K562 (cell line): ENCODE results near the gene HOXD13. TPM values are rescaled to one million over a fixed set of nuclear protein-coding genes. Genes with fewer than 3 reads are reported as not detected.

ENCODE experiments used
- ATAC-seq: fragments of 200-7000 bp; cut with Tn5 transposase; 3 replicates; pipeline ENCODE4 v1.9.1; 2020; ENCODE audit warnings: moderate library complexity
- BruUV-seq: library from RNA; stranded (reverse); fragments of 400-500 nt; replicated peaks from 2 replicates; lab custom pipeline; 2021; lab: Mats Ljungman, UMichigan
- CTCF ChIA-PET: fragments of 300-600 bp; formaldehyde crosslinking; extraction: SDS; loops from one replicate; lab custom pipeline; 2021; ENCODE audit warnings: low intra/inter-chr PET ratio; lab: Yijun Ruan, JAX
- POLR2A ChIA-PET: fragments of 300-600, 350-650 bp; sonication (Branson Sonifier 250); formaldehyde crosslinking; extraction: SDS; loops from one replicate; lab custom pipeline; 2021; ENCODE audit warnings: antibody characterized with exemption, inconsistent platforms; lab: Yijun Ruan, JAX
- DNase-seq, 4 experiments: peaks; one replicate each; pipeline versions ENCODE4 v3.0.0 to v3.0.0-alpha.2; 2011 to 2018; ENCODE audit warnings: low spot score in 3 of 4, mixed read lengths in 3 of 4; ENCODE audit errors: extremely low read depth in 1 of 4
- FAIRE-seq: peaks from 2 replicates; lab custom pipeline; 2011; peaks lifted over from hg19 to GRCh38; lab: Jason Lieb, UNC
- H2AFZ ChIP-seq: 2 replicates; pipeline ENCODE4 v1.6.0; 2011; ENCODE audit warnings: low read depth, low read length, control low read depth, inconsistent platforms
- H3K27ac ChIP-seq: fragments of 200-600 bp; 3 replicates; pipeline ENCODE4 v1.8.0; 2011; ENCODE audit warnings: low read depth, mild to moderate bottlenecking, control low read depth, inconsistent platforms, low read length, moderate library complexity, mixed read lengths; ENCODE audit errors: extremely low read depth
- H3K27me3 ChIP-seq, 2 experiments: fragments of 300-600 bp in 1 of 2; 2 replicates in 1 of 2; 3 replicates in 1 of 2; pipeline versions ENCODE4 v1.6.0 to v1.8.0; 2011; ENCODE audit warnings: inconsistent platforms in 2 of 2, low read length in 2 of 2, mild to moderate bottlenecking in 1 of 2, mixed read lengths in 1 of 2, moderate library complexity in 1 of 2; ENCODE audit not compliant: control insufficient read depth in 2 of 2, insufficient read depth in 2 of 2
- H3K36me3 ChIP-seq: fragments of 300-600 bp; 3 replicates; pipeline ENCODE4 v1.8.0; 2011; ENCODE audit warnings: mild to moderate bottlenecking, low read length, inconsistent platforms; ENCODE audit not compliant: control insufficient read depth, insufficient read depth
- H3K4me1 ChIP-seq, 2 experiments: fragments of 200-600 bp in 1 of 2; replicated peaks in 1 of 2; 2 replicates in 1 of 2; 3 replicates in 1 of 2; pipeline versions ENCODE4 v1.5.1 to v1.8.0; 2011; ENCODE audit warnings: inconsistent platforms in 2 of 2, low read length in 2 of 2, mild to moderate bottlenecking in 1 of 2, mixed read lengths in 1 of 2, moderate library complexity in 1 of 2; ENCODE audit not compliant: control insufficient read depth in 2 of 2, insufficient read depth in 2 of 2
- H3K4me2 ChIP-seq: 2 replicates; pipeline ENCODE4 v1.6.1; 2011; ENCODE audit warnings: low read length, control low read depth, inconsistent platforms, mixed read lengths; ENCODE audit not compliant: insufficient read depth
- H3K4me3 ChIP-seq: fragments of 200-600 bp; sonication (generic), shearing (Covaris generic); 2 replicates; pipeline ENCODE4 v1.5.1; 2016; ENCODE audit warnings: control low read depth, inconsistent platforms
- H3K79me2 ChIP-seq: fragments of 200-600 bp; 3 replicates; pipeline ENCODE4 v1.8.0; 2011; ENCODE audit warnings: low read length, inconsistent platforms; ENCODE audit not compliant: control insufficient read depth, insufficient read depth
- H3K9ac ChIP-seq, 2 experiments: 2 replicates each; pipeline versions ENCODE4 v1.6.0 to v1.6.1; 2011; ENCODE audit warnings: low read depth in 2 of 2, low read length in 2 of 2, control low read depth in 1 of 2, inconsistent platforms in 1 of 2, mild to moderate bottlenecking in 1 of 2, mixed read lengths in 1 of 2; ENCODE audit not compliant: insufficient read depth in 1 of 2
- H3K9me1 ChIP-seq: one replicate; pipeline ENCODE4 v1.6.0; 2011; ENCODE audit warnings: inconsistent platforms, mild to moderate bottlenecking, low read length, moderate library complexity; ENCODE audit not compliant: control insufficient read depth, insufficient read depth
- H3K9me3 ChIP-seq: replicated peaks from 2 replicates; pipeline ENCODE4 v1.5.1; 2011; ENCODE audit warnings: low read depth, low read length, inconsistent platforms; ENCODE audit not compliant: control insufficient read depth, insufficient read depth
- H4K20me1 ChIP-seq: replicated peaks from 2 replicates; pipeline ENCODE4 v1.6.1; 2011; ENCODE audit warnings: low read length, inconsistent platforms, mixed read lengths; ENCODE audit not compliant: control insufficient read depth, insufficient read depth
- CBFB ChIP-seq: sonication (generic); formaldehyde crosslinking; IDR thresholded peaks from 2 replicates; pipeline ENCODE4 v1.4.0; 2020; ENCODE audit warnings: mild to moderate bottlenecking, missing genetic modification reagents
- CCNT2 ChIP-seq: IDR thresholded peaks from 2 replicates; pipeline ENCODE4 v1.6.1; 2011; ENCODE audit warnings: borderline replicate concordance, low read depth, mild to moderate bottlenecking, moderate library complexity, mixed read lengths, low read length; ENCODE audit not compliant: insufficient read length; ENCODE audit errors: extremely low read depth
- DMBX1 ChIP-seq: fragments of 250-450 bp; sonication (Bioruptor Pico); IDR thresholded peaks from 2 replicates; pipeline ENCODE4 v1.8.0; 2022; ENCODE audit warnings: inconsistent platforms, mild to moderate bottlenecking, moderate library complexity, borderline replicate concordance
- HEY1 ChIP-seq: fragments of 250-450 bp; sonication (Bioruptor Pico); IDR thresholded peaks from 2 replicates; pipeline ENCODE4 v1.5.0; 2020; ENCODE audit warnings: mild to moderate bottlenecking, moderate library complexity, borderline replicate concordance
- NR3C1 ChIP-seq: sonication (generic); formaldehyde crosslinking; IDR thresholded peaks from 2 replicates; pipeline ENCODE4 v1.8.1; 2022; ENCODE audit warnings: missing genetic modification reagents
- PML ChIP-seq: IDR thresholded peaks from 2 replicates; pipeline ENCODE4 v1.6.1; 2012; ENCODE audit warnings: low read length, inconsistent platforms
- RBM22 ChIP-seq: fragments of 200-400 bp; formaldehyde crosslinking; IDR thresholded peaks from 2 replicates; pipeline ENCODE4 v1.6.1; 2018; ENCODE audit warnings: low read length, low read depth; ENCODE audit not compliant: poor library complexity, severe bottlenecking
- RFX5 ChIP-seq: IDR thresholded peaks from 2 replicates; pipeline ENCODE4 v1.6.1; 2011; ENCODE audit warnings: low read depth, mild to moderate bottlenecking, improper control_type of control experiment, low read length
- ZNF41 ChIP-seq: fragments of 250-450 bp; sonication (Bioruptor Pico); conservative IDR thresholded peaks from 2 replicates; pipeline ENCODE4 v1.4.0; 2020; ENCODE audit warnings: mild to moderate bottlenecking
- WGBS: fragments of 100-300 bp; shearing (Covaris generic); methylation state at CpG from one replicate; pipeline ENCODE4 v1.1.6; 2016; ENCODE audit warnings: low coverage, mixed read lengths; ENCODE audit not compliant: insufficient coverage; ENCODE audit errors: missing lambda C conversion rate; 5-methylcytosine and 5-hydroxymethylcytosine counted together
- in situ Hi-C: fragments of 300-500 bp; cut with MboI; formaldehyde crosslinking; loops from 4 replicates; pipeline ENCODE4 v1.15.0; 2018; ENCODE audit warnings: inconsistent platforms, mixed read lengths
- intact Hi-C: fragments of 100-400 bp; cut with micrococcal nuclease; formaldehyde crosslinking; loops from 2 replicates; pipeline ENCODE4 v1.14.2; 2022
- polyA plus RNA-seq, 8 experiments: library from polyadenylated mRNA; depleted of rRNA in 4 of 8; stranded (reverse) in 5 of 8; unstranded in 3 of 8; fragments of >200 nt; fragmentation: Nextera tagmentation in 2 of 8; fragmentation: Illumina TruSeq in 1 of 8; extraction: Ambion mirVana in 2 of 8; extraction: Trizol in 1 of 8; gene quantifications; 2 replicates each; pipeline versions ENCODE4 v1.2.1 to v1.2.3, GENCODE V29; 2011 to 2014; ENCODE audit warnings: inconsistent platforms in 1 of 8, missing spikeins in 1 of 8
- total RNA-seq, 7 experiments: library from RNA; depleted of rRNA in 6 of 7; stranded (reverse); fragments of >200 nt in 6 of 7; fragmentation: Illumina TruSeq in 2 of 7; extraction: Trizol in 2 of 7; gene quantifications; 2 replicates each; pipeline versions ENCODE4 v1.2.1 to v1.2.3, GENCODE V29; 2011 to 2021; ENCODE audit warnings: low replicate concordance in 1 of 7
- TF ChIP-seq, protein P1 (sequence below): sonication (generic); formaldehyde crosslinking; IDR thresholded peaks from 2 replicates; pipeline ENCODE4 v1.8.1; 2023; ENCODE audit warnings: mild to moderate bottlenecking, missing genetic modification reagents
- TF ChIP-seq, protein P2 (sequence below): fragments of 450-650 bp; IDR thresholded peaks from 2 replicates; pipeline ENCODE4 v1.7.1; 2018; ENCODE audit warnings: mild to moderate bottlenecking, low read depth; ENCODE audit not compliant: partially characterized antibody
- TF ChIP-seq, protein P3 (sequence below): fragments of 450-650 bp; IDR thresholded peaks from 2 replicates; pipeline ENCODE4 v1.6.1; 2018; ENCODE audit not compliant: partially characterized antibody

Gene HOXD13
- total and polyA plus RNA-seq, 9 of the 15 experiments (the other 6 are each of a cell fraction or from before 2014, with no cell fraction given) = 0.03 to 0.04 TPM; not detected in 7

- BruUV-seq = no TSS peak
- no peaks in the 10 kb centered on the region for H3K9me1 ChIP-seq
- POLR2A ChIA-PET = interaction anchor here (0.7 to 1.0 kb wide), 2 partner anchors 73 to 1393 kb away, joined by 3 read pairs; partner anchors contain the start of gene LNPK
- TF ChIP-seq, protein P1, sequence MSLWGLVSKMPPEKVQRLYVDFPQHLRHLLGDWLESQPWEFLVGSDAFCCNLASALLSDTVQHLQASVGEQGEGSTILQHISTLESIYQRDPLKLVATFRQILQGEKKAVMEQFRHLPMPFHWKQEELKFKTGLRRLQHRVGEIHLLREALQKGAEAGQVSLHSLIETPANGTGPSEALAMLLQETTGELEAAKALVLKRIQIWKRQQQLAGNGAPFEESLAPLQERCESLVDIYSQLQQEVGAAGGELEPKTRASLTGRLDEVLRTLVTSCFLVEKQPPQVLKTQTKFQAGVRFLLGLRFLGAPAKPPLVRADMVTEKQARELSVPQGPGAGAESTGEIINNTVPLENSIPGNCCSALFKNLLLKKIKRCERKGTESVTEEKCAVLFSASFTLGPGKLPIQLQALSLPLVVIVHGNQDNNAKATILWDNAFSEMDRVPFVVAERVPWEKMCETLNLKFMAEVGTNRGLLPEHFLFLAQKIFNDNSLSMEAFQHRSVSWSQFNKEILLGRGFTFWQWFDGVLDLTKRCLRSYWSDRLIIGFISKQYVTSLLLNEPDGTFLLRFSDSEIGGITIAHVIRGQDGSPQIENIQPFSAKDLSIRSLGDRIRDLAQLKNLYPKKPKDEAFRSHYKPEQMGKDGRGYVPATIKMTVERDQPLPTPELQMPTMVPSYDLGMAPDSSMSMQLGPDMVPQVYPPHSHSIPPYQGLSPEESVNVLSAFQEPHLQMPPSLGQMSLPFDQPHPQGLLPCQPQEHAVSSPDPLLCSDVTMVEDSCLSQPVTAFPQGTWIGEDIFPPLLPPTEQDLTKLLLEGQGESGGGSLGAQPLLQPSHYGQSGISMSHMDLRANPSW (CRISPR knock-in tag) = no peak
- no peak for TF ChIP-seq CBFB (CRISPR knock-in tag)
- no peak for TF ChIP-seq DMBX1 (CRISPR knock-in tag)
- TF ChIP-seq, protein P2, sequence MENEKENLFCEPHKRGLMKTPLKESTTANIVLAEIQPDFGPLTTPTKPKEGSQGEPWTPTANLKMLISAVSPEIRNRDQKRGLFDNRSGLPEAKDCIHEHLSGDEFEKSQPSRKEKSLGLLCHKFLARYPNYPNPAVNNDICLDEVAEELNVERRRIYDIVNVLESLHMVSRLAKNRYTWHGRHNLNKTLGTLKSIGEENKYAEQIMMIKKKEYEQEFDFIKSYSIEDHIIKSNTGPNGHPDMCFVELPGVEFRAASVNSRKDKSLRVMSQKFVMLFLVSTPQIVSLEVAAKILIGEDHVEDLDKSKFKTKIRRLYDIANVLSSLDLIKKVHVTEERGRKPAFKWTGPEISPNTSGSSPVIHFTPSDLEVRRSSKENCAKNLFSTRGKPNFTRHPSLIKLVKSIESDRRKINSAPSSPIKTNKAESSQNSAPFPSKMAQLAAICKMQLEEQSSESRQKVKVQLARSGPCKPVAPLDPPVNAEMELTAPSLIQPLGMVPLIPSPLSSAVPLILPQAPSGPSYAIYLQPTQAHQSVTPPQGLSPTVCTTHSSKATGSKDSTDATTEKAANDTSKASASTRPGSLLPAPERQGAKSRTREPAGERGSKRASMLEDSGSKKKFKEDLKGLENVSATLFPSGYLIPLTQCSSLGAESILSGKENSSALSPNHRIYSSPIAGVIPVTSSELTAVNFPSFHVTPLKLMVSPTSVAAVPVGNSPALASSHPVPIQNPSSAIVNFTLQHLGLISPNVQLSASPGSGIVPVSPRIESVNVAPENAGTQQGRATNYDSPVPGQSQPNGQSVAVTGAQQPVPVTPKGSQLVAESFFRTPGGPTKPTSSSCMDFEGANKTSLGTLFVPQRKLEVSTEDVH = no peak
- no peak for TF ChIP-seq PML
- TF ChIP-seq ZNF41 (CRISPR knock-in tag) = no peak
- TF ChIP-seq CCNT2 = no peak
- TF ChIP-seq NR3C1 = no peak
- TF ChIP-seq HEY1 = no peak
- TF ChIP-seq RFX5 = no peak
- TF ChIP-seq, protein P3, sequence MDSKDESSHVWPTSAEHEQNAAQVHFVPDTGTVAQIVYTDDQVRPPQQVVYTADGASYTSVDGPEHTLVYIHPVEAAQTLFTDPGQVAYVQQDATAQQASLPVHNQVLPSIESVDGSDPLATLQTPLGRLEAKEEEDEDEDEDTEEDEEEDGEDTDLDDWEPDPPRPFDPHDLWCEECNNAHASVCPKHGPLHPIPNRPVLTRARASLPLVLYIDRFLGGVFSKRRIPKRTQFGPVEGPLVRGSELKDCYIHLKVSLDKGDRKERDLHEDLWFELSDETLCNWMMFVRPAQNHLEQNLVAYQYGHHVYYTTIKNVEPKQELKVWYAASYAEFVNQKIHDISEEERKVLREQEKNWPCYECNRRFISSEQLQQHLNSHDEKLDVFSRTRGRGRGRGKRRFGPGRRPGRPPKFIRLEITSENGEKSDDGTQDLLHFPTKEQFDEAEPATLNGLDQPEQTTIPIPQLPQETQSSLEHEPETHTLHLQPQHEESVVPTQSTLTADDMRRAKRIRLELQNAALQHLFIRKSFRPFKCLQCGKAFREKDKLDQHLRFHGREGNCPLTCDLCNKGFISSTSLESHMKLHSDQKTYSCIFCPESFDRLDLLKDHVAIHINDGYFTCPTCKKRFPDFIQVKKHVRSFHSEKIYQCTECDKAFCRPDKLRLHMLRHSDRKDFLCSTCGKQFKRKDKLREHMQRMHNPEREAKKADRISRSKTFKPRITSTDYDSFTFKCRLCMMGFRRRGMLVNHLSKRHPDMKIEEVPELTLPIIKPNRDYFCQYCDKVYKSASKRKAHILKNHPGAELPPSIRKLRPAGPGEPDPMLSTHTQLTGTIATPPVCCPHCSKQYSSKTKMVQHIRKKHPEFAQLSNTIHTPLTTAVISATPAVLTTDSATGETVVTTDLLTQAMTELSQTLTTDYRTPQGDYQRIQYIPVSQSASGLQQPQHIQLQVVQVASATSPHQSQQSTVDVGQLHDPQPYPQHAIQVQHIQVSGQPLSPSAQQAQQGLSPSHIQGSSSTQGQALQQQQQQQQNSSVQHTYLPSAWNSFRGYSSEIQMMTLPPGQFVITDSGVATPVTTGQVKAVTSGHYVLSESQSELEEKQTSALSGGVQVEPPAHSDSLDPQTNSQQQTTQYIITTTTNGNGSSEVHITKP = no peak
- TF ChIP-seq RBM22 = no peak
- TF ChIP-seq, all 486 proteins: peak for 0
- CTCF ChIA-PET = no interaction called here
- intact Hi-C loops = loop anchor here (10.0 kb wide), 1 partner anchor 210 kb away; no protein-coding TSS in a partner anchor
- DNase-seq (no peak), FAIRE-seq (no peak), ATAC-seq (no peak)
- Histone ChIP-seq H3K4me2 (peak overlapping the region; percentile 54; the same call in 1 of the 2 replicates), H3K27ac (no peak overlapping the region), H2AFZ (peak overlapping the region; percentile 48; the same call in 1 of the 2 replicates), H3K36me3 (no peaks in the 10 kb centered on the region), H3K4me3 (no peak overlapping the region), H3K79me2 (no peaks in the 10 kb centered on the region), H3K27me3 (peaks cover 65 to 66% of the 10 kb centered on the region in 2 experiments), H3K9me3 (no peaks in the 10 kb centered on the region), H3K9ac (no peak overlapping the region), H4K20me1 (no peaks in the 10 kb centered on the region; the same call in 1 of the 2 replicates), H3K4me1 (peaks cover 3 to 20% of the 10 kb centered on the region in 2 experiments; a peak in 3 of 5 replicates)
- 5% methylated on average over 7 of the region's 7 CpGs for WGBS
- in situ Hi-C loops = loop anchor here (10.0 to 25.0 kb wide), 2 partner anchors 390 to 1038 kb away; no protein-coding TSS in a partner anchor
These were observed 17.5 kb upstream of the HOXD13 start for GRCh38 chr2:176074919-176075425.
